ENCODE results near the gene ENTHD1.

- TF ChIP-seq CTCF (IDR thresholded peaks at IDR 0.05) (no peak), POLR2A (IDR thresholded peaks at IDR 0.05; ENCODE audit: low read depth) (no peak), POLR2AphosphoS5 (IDR thresholded peaks at IDR 0.05) (no peak), EP300 (IDR thresholded peaks at IDR 0.05) (no peak)
Measured at GRCh38 chr22:39728236-39728860, 165.2 kb downstream of the ENTHD1 start.

Data from esophagus muscularis mucosa (tissue), 4 donors.